Naive B cell (primary cell): Measurements from ENCODE around the gene OST4. TPM values are rescaled to one million over a fixed set of nuclear protein-coding genes. Genes with fewer than 3 reads are reported as not detected.
A peak's percentile ranks its signal among the peaks of the same experiment; 100 is the strongest.
"Not testable (repeated sequence)": the region's sequence is repeated elsewhere in the genome, so short reads cannot be mapped to it uniquely, and the experiment has no call there.

Experiments
- ATAC-seq, 2 donors: fragments of 150-1000 bp; cut with Tn5 transposase; 2 replicates each; pipeline ENCODE4 v1.10.0; 2021; ENCODE audit warnings: low read depth in 2 of 2, mild to moderate bottlenecking in 2 of 2, moderate library complexity in 2 of 2
- DNase-seq: peaks from one replicate; pipeline ENCODE4 v3.0.0; 2022
- H3K27ac Mint-ChIP-seq, 6 donors: one replicate each; pipeline ENCODE4 v1.8.0; 2020 to 2022; ENCODE audit warnings: mild to moderate bottlenecking in 6 of 6, mixed read lengths in 6 of 6, moderate library complexity in 5 of 6, inconsistent platforms in 2 of 6
- H3K27me3 Mint-ChIP-seq, 3 donors: one replicate each; pipeline ENCODE4 v1.8.0; 2021 to 2022; ENCODE audit warnings: mixed read lengths in 3 of 3, mild to moderate bottlenecking in 1 of 3
- H3K36me3 Mint-ChIP-seq, 2 donors: one replicate each; pipeline ENCODE4 v1.8.0; 2020 to 2022; ENCODE audit warnings: mixed read lengths in 2 of 2, inconsistent platforms in 1 of 2, mild to moderate bottlenecking in 1 of 2
- H3K4me1 Mint-ChIP-seq, 3 donors: one replicate each; pipeline ENCODE4 v1.8.0; 2020 to 2022; ENCODE audit warnings: mixed read lengths in 3 of 3, inconsistent platforms in 1 of 3, mild to moderate bottlenecking in 1 of 3, moderate library complexity in 1 of 3
- H3K4me3 Mint-ChIP-seq, 8 donors: one replicate each; pipeline ENCODE4 v1.8.0; 2020 to 2022; ENCODE audit warnings: mild to moderate bottlenecking in 8 of 8, mixed read lengths in 8 of 8, moderate library complexity in 8 of 8, inconsistent platforms in 2 of 8
- H3K9me3 Mint-ChIP-seq, 7 donors: one replicate each; pipeline ENCODE4 v1.8.0; 2020 to 2022; ENCODE audit warnings: mixed read lengths in 7 of 7, mild to moderate bottlenecking in 5 of 7, inconsistent platforms in 2 of 7, moderate library complexity in 1 of 7
- polyA plus RNA-seq, 6 donors: library from polyadenylated mRNA; unstranded; fragments of 300-500 nt; fragmentation: Illumina TruSeq; gene quantifications; one replicate each; pipeline ENCODE4 v1.2.3, GENCODE V29; 2021; ENCODE audit warnings: low read depth in 6 of 6

The OST4 gene
- polyA plus RNA-seq, 6 donors from 2014 or later: 594 to 733 (median 606) TPM

DNA sequence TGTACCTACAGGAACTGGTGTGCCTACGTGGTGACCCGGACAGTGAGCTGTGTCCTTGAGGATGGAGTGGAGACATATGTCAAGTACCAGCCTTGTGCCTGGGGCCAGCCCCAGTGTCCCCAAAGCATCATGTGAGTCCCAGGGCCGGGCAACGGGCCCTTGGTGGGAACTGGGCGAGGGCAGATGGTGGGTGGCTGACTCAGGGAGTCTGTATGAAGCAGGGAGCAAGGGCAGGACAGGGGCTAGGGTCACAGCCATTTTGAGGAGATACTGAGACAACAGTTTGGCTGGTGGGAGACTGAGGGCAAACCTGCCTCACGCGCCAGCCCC is 8.7 kb upstream of the OST4 start:
- H3K36me3 Mint-ChIP-seq: no peaks in the 10 kb centered on the region
- peak overlapping the region in 2 of 8 donors; percentile 37 to 50 for H3K4me3 Mint-ChIP-seq
- ATAC-seq (no peak), DNase-seq (no peak)
- H3K27me3 Mint-ChIP-seq: peaks cover 0 to 12% (median 0%) of the 10 kb centered on the region in 3 donors
- H3K9me3 Mint-ChIP-seq: no peaks in the 10 kb centered on the region
- H3K4me1 Mint-ChIP-seq: peaks cover 34 to 48% (median 42%) of the 10 kb centered on the region in 3 donors
- H3K27ac Mint-ChIP-seq: peak overlapping the region in 3 of 6 donors; percentile 69 to 78 (median 72)

DNA sequence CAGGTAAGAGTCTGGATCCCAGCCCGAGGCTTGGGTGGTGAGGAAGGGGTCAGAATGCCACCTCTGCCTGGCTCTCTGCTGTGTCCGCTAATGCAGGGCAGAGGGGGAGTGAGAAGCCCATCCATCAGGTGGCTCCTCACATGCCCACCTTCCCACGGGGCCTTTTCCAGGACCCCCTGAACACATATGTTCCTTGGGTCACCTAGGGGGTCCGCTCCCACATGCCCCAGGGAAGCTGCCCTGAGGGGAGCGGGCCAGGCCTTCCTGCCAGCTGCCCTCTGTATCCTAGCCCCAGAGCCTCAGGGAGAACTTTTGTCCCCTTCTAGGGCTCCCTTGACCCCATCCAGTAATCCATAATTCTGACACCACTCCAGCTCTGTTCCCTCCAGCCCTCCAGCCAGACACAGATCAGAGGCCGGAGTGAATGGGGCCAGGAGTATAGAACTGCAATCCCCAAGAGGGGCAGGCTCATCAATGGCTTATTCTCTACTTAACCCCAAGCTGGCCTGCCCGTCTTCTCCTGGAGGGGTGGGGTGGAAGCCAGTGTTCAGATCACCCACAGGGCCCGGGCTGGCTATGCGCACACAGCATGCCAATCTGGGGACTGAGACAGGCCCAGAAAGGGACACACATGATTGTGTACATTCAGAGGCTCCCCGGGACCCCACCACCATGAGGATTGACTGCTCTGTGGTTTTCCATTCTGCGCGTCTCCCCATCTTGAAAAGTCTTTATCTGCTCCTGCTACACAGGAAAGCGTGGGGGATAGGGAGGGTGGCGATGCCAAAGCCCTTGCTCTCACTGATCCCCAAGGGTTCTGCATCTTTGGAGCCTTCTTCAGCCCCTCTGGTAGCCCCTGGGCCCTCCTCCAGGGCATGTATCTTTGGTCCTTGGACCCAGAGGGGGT is 8.0 kb upstream of the OST4 start:
- DNase-seq: no peak
- Mint-ChIP-seq H3K27ac (no peak overlapping the region), H3K27me3 (peaks cover 0 to 12% (median 0%) of the 10 kb centered on the region in 3 donors), H3K4me1 (peaks cover 40 to 54% (median 49%) of the 10 kb centered on the region in 3 donors), H3K36me3 (no peaks in the 10 kb centered on the region), H3K4me3 (peak overlapping the region in 1 of 8 donors; percentile 37), H3K9me3 (no peaks in the 10 kb centered on the region)
- no peak for ATAC-seq

DNA sequence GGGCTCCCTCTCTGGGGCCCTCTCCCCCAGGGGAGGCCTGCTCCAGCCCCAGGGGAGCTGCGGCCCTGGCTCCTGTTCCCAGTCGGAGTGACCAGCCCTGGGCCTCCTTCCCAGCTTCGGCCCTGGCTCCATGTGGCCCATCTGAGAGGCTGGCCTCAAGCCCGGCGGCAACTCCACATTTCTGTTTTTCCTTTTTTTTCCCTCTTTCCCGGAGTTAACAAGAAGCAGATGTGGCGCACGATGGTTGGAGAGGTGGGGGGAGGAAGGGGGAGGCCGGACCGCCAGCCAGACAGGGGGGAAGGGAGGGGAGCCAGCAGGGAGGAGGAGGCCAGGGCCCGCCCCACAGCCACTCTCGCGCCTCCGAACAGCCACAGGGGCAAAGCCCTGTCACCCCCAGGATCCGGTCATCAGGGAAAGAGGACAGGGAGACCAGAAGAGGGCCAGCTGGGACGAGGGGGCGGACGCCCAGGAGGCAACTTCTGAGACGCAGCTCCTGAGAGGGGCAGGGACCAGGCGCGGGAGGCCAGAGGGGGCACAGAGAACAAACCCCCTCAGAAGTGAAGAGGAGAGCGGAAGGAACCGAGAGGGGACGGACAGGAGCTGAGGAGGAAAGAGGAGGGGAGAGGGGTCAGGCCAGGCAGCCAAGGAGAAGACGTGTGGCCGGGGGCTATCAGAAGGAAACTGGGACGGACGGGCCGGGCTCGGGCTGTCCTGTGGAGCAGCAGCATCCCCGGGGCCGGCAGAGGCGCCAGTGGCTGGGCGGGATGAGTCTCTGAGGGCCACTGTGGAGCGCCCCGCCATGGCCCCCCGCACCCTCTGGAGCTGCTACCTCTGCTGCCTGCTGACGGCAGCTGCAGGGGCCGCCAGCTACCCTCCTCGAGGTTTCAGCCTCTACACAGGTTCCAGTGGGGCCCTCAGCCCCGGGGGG is 7.1 kb upstream of the OST4 start, which contains the start of gene EMILIN1:
EMILIN1 (plus strand) TSS at position 349 of the 928 bp plus-strand sequence; CDS start at position 800, 451 bp downstream.
- H3K4me1 Mint-ChIP-seq: peaks cover 48 to 59% (median 53%) of the 10 kb centered on the region in 3 donors
- H3K9me3 Mint-ChIP-seq: no peaks in the 10 kb centered on the region
- H3K27ac Mint-ChIP-seq: peak within 1 kb of the TSS in 1 of 6 donors; percentile 18
- DNase-seq (no peak), ATAC-seq (no peak)
- peaks cover 0 to 12% (median 0%) of the 10 kb centered on the region in 3 donors for H3K27me3 Mint-ChIP-seq
- peak within 1 kb of the TSS in 2 of 8 donors; percentile 54 to 73 for H3K4me3 Mint-ChIP-seq
- H3K36me3 Mint-ChIP-seq: no peaks in the 10 kb centered on the region

- Mint-ChIP-seq H3K4me1 (peaks cover 51 to 61% (median 54%) of the 10 kb centered on the region in 3 donors), H3K27me3 (peaks cover 0 to 12% (median 0%) of the 10 kb centered on the region in 3 donors), H3K9me3 (no peaks in the 10 kb centered on the region), H3K36me3 (no peaks in the 10 kb centered on the region), H3K4me3 (peak overlapping the region in 1 of 8 donors; percentile 73), H3K27ac (peak overlapping the region in 1 of 6 donors; percentile 26)
- ATAC-seq (no peak), DNase-seq (no peak)
Observed at GRCh38 chr2:27077231-27077630, 5.8 kb upstream of the OST4 start.

DNA sequence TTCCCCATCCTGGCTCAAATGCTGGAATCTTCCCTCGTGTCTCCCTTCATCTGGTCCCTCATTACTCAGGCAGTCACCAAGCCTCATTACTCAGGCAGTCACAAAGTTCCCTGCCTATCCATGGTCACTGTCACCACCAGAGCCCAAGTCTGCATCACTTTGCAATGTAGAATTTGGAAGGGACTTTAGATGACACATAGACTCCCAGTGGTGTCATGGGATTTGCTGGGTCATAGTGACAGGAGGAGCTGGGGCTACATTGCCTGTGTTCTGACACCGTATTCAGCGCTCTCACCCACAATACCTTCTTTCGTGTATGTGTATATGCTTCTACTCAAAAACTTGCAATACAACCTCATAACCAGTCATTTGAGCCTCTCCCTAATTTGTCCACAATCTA is 4.9 kb upstream of the OST4 start:
- Mint-ChIP-seq H3K4me3 (peak overlapping the region in 4 of 8 donors; percentile 11 to 79 (median 28)), H3K9me3 (no peaks in the 10 kb centered on the region), H3K27ac (peak overlapping the region in 2 of 6 donors; percentile 26 to 62), H3K4me1 (peaks cover 48 to 60% (median 53%) of the 10 kb centered on the region in 3 donors), H3K27me3 (peaks cover 0 to 12% (median 0%) of the 10 kb centered on the region in 3 donors), H3K36me3 (no peaks in the 10 kb centered on the region)
- DNase-seq (no peak), ATAC-seq (no peak)

DNA sequence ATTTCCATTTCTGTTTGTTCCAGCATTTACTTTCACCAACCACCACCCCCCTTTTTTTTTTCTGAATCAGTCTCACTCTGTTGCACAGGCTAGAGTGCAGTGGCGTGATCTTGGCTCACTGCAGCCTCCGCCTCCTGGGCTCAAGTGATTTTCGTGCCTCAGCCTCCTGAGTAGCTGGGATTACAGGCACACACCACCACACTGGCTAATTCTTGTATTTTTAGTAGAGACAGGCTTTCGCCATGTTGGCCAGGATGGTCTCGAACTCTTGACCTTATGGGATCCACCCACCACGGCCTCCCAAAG is 4.1 kb upstream of the OST4 start:
- peaks cover 0 to 12% (median 0%) of the 10 kb centered on the region in 3 donors for H3K27me3 Mint-ChIP-seq
- H3K4me3 Mint-ChIP-seq: peak overlapping the region in 6 of 8 donors; percentile 13 to 76 (median 62)
- H3K36me3 Mint-ChIP-seq, ATAC-seq, H3K9me3 Mint-ChIP-seq, DNase-seq: not testable (repeated sequence)
- peaks cover 47 to 60% (median 53%) of the 10 kb centered on the region in 3 donors for H3K4me1 Mint-ChIP-seq
- peak overlapping the region in 4 of 6 donors; percentile 10 to 87 (median 54) for H3K27ac Mint-ChIP-seq

GRCh38 chr2:27074738-27075565 is 3.5 kb upstream of the OST4 start:
- Mint-ChIP-seq H3K27me3 (peaks cover 0 to 9% (median 0%) of the 10 kb centered on the region in 3 donors), H3K4me3 (peak overlapping the region in 6 of 8 donors; percentile 13 to 76 (median 66)), H3K4me1 (peaks cover 45 to 60% (median 58%) of the 10 kb centered on the region in 3 donors), H3K27ac (peak overlapping the region in 4 of 6 donors; percentile 17 to 87 (median 25)), H3K36me3 (no peaks in the 10 kb centered on the region), H3K9me3 (no peaks in the 10 kb centered on the region)
- DNase-seq (peak; percentile 38), ATAC-seq (no peak)

GRCh38 chr2:27073782-27074181 is 2.3 kb upstream of the OST4 start:
- peaks cover 0 to 5% (median 0%) of the 10 kb centered on the region in 3 donors for H3K27me3 Mint-ChIP-seq
- no peaks in the 10 kb centered on the region for H3K36me3 Mint-ChIP-seq
- H3K4me1 Mint-ChIP-seq: peaks cover 56 to 70% (median 69%) of the 10 kb centered on the region in 3 donors
- H3K4me3 Mint-ChIP-seq: peak overlapping the region in 4 of 8 donors; percentile 13 to 98 (median 32)
- H3K27ac Mint-ChIP-seq: peak overlapping the region in 4 of 6 donors; percentile 50 to 87 (median 66)
- ATAC-seq (no peak), DNase-seq (no peak)
- H3K9me3 Mint-ChIP-seq: no peaks in the 10 kb centered on the region

DNA sequence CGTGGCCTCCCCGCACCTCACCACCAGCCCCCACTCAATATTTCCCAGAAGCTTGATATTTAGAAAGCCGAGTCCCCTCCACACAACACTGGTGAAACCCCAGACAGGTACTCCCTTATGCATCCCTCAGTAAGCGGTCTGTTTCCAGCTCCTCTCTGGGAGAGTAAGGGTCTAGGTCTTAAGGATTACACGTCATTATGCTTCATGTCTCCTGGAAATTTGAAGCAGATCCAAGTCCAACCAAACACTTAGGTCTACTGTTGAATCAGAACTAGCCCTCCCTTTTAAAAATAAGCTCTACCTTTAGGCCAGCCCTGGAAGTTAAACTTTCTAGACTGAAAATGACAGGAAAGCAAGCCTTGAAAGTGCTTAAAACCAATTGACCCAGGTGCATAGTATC is 1.5 kb upstream of the OST4 start:
- ATAC-seq: no peak
- Mint-ChIP-seq H3K36me3 (no peaks in the 10 kb centered on the region), H3K27me3 (no peaks in the 10 kb centered on the region), H3K4me3 (peak overlapping the region; percentile 63 to 98 (median 88)), H3K9me3 (no peaks in the 10 kb centered on the region), H3K4me1 (peaks cover 55 to 78% (median 70%) of the 10 kb centered on the region in 3 donors), H3K27ac (peak overlapping the region in 5 of 6 donors; percentile 64 to 92 (median 72))
- no peak for DNase-seq

DNA sequence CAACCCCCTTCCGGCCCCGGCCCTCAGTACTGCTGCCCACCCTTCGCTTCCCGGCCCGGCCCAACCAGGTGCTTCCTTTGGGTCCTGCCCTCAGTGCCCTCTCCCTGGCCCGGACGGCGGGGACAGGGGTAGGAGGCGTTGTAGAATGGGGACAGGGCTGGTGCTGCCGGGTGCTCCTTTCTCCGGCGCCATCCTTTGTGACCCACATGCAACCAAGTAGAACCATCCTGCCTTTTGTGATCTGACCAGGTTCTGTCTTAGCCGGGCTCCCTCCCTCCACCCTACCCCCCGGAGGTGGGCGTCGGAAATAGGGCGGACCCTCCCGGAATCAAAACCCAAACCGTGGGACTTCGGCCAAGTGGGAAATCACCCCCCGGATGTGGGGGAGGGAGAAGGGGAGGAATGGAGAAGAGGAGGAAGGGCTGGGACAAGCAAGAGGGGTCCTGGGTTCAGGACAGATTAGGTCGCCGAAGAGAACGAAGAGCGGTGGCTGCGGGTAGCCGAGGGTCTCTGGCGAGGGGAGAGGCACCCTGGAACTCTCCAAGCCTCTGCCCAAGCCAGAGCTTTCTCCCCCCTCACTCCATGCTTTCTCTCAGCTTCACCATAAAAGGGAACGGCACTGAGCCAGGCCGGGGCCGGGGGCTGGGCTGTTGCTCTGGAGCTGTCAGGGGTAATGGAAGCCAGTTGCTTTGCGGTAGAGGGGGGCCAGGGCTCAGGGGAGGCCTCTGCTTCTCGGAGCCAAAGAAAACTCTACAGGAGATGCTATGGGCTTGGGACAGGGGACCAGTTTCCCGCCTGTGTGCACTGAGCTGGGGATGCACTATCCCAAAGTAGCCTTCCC is 756 bp upstream of the OST4 start:
- no peaks in the 10 kb centered on the region for H3K36me3 Mint-ChIP-seq
- H3K4me1 Mint-ChIP-seq: peaks cover 49 to 77% (median 69%) of the 10 kb centered on the region in 3 donors

DNA sequence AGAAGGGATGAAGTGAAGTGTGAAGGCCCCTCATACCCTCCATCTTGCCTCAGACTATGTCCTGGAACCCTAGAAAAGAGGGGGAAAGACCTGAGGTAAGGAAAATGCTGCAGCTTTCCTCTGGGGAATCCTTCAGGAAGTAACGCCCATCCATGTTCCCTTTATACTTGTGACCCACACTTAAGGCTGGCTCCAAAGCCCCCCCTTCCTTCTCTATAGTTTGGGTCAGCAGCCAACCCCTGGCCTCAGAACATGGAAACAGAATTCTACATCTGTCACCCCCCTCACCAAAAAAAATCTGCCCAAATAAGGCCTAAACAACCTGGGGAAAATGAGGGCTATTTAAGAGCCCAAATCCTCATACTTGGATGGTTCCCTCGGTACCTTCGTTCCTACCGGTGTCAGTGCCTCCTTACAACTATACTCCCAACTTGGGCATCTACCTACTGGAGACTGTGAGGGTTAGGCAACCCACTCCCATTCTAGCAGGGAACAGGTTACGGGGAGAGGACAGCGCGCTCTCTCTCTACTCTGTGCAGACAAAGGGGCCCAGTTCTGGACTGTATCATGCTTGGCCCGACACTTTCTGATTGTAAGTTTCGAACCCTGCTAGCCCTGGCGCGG is 689 bp downstream of the OST4 start:
- no peak for DNase-seq
- Mint-ChIP-seq H3K4me3 (peak overlapping the region; percentile 95 to 98 (median 97)), H3K27ac (peak overlapping the region; percentile 92 to 99 (median 97)), H3K36me3 (no peaks in the 10 kb centered on the region), H3K27me3 (no peaks in the 10 kb centered on the region), H3K4me1 (peaks cover 41 to 72% (median 70%) of the 10 kb centered on the region in 3 donors), H3K9me3 (no peaks in the 10 kb centered on the region)
- peak; percentile 1 to 6 for ATAC-seq

More for the DNA sequence above, 756 bp upstream of the OST4 start:
- Mint-ChIP-seq H3K27me3 (no peaks in the 10 kb centered on the region), H3K27ac (peak overlapping the region in 4 of 6 donors; percentile 26 to 92 (median 85)), H3K4me3 (peak overlapping the region; percentile 74 to 98 (median 88)), H3K9me3 (no peaks in the 10 kb centered on the region)
- ATAC-seq (peak in 1 of 2 donors; percentile 8), DNase-seq (no peak)
